Measurements from ENCODE around the gene MMS19.

DNA sequence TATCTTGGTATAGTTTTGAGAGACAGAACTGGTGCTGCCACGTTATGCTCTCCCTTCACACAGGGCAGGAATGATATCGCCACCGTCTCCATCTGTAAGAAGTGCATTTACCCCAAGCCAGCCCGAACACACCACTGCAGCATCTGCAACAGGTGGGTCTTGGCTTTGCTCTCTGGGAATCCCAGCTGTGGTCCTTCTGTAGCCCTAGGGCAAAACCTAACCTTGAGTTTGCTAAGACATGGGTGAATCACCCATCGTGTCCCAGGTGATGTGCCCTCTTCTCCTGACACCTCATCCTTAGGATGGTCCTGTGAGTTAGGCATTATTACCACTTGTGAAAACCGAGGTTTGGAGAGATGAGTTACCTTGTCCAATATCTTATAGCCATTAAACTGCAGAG, 45.9 kb downstream of the MMS19 start:
- TF ChIP-seq, protein P1, sequence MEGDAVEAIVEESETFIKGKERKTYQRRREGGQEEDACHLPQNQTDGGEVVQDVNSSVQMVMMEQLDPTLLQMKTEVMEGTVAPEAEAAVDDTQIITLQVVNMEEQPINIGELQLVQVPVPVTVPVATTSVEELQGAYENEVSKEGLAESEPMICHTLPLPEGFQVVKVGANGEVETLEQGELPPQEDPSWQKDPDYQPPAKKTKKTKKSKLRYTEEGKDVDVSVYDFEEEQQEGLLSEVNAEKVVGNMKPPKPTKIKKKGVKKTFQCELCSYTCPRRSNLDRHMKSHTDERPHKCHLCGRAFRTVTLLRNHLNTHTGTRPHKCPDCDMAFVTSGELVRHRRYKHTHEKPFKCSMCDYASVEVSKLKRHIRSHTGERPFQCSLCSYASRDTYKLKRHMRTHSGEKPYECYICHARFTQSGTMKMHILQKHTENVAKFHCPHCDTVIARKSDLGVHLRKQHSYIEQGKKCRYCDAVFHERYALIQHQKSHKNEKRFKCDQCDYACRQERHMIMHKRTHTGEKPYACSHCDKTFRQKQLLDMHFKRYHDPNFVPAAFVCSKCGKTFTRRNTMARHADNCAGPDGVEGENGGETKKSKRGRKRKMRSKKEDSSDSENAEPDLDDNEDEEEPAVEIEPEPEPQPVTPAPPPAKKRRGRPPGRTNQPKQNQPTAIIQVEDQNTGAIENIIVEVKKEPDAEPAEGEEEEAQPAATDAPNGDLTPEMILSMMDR (IDR thresholded peaks at IDR 0.05 in 8 of 11, conservative IDR thresholded peaks at IDR 0.05 in 3 of 11) = no peak
- TF ChIP-seq POLR2AphosphoS5 (IDR thresholded peaks at IDR 0.05) = no peak
